AG04449 (cell line): Measurements from ENCODE around the gene CADM1.

Source experiments
- CTCF ChIA-PET: fragments of 350-600 bp; formaldehyde crosslinking; extraction: SDS; loops from one replicate; lab custom pipeline; 2021; ENCODE audit warnings: antibody characterized with exemption; lab: Yijun Ruan, JAX
- POLR2A ChIA-PET: fragments of 400-600, 350-600 bp; formaldehyde crosslinking; extraction: SDS; loops from one replicate; lab custom pipeline; 2020; ENCODE audit warnings: antibody characterized with exemption, inconsistent platforms; lab: Yijun Ruan, JAX
- DNase-seq: peaks from one replicate; pipeline ENCODE4 v3.0.0-alpha.2; 2010; ENCODE audit warnings: low read depth, low spot score
- H3K4me3 ChIP-seq: 2 replicates; pipeline ENCODE4 v1.5.1; 2011; ENCODE audit warnings: low read depth, mild to moderate bottlenecking, control low read depth, low read length
- TF ChIP-seq, protein P1 (sequence below): IDR thresholded peaks from one replicate; pipeline ENCODE4 v1.5.1; 2011; ENCODE audit warnings: mild to moderate bottlenecking, moderate library complexity, low read length, control low read depth, inconsistent platforms; ENCODE audit not compliant: insufficient read depth; ENCODE audit errors: missing control alignments

The CADM1 gene

DNA sequence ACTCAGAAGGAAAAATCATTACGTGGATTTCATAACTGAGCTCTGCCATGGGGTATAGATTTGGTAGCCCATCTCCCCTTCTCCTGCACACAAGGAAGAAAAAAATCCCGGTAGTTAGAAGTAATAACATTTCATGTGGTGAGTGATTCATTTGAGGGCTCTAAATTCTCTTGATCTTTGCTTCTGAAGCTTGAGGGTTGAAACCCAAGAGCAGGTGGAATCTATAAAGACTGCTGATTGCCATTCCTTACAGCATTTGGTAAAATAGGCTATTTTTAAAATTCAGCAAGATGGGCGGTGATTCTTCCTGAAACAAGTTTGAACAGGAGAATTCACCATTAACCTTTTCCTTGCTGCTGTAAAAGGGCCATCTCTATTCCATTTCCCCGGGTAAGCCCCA is 266.1 kb downstream of the CADM1 start:
- CTCF ChIA-PET, result interaction anchor here (1.3 kb wide), 1 partner anchor 11 kb away, joined by 4 read pairs; no protein-coding TSS in a partner anchor
- H3K4me3 ChIP-seq, result no peak overlapping the region
- POLR2A ChIA-PET, result no interaction called here
- DNase-seq, result no peak
- TF ChIP-seq, protein P1, sequence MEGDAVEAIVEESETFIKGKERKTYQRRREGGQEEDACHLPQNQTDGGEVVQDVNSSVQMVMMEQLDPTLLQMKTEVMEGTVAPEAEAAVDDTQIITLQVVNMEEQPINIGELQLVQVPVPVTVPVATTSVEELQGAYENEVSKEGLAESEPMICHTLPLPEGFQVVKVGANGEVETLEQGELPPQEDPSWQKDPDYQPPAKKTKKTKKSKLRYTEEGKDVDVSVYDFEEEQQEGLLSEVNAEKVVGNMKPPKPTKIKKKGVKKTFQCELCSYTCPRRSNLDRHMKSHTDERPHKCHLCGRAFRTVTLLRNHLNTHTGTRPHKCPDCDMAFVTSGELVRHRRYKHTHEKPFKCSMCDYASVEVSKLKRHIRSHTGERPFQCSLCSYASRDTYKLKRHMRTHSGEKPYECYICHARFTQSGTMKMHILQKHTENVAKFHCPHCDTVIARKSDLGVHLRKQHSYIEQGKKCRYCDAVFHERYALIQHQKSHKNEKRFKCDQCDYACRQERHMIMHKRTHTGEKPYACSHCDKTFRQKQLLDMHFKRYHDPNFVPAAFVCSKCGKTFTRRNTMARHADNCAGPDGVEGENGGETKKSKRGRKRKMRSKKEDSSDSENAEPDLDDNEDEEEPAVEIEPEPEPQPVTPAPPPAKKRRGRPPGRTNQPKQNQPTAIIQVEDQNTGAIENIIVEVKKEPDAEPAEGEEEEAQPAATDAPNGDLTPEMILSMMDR, result no peak

- TF ChIP-seq, protein P1, result no peak
- CTCF ChIA-PET, result interaction anchor here (1.3 kb wide), 1 partner anchor 10 kb away, joined by 4 read pairs; no protein-coding TSS in a partner anchor
- no peak overlapping the region for H3K4me3 ChIP-seq
- POLR2A ChIA-PET, result no interaction called here
- no peak for DNase-seq
Measured at GRCh38 chr11:115237578-115237977, 266.6 kb downstream of the CADM1 start.

DNA sequence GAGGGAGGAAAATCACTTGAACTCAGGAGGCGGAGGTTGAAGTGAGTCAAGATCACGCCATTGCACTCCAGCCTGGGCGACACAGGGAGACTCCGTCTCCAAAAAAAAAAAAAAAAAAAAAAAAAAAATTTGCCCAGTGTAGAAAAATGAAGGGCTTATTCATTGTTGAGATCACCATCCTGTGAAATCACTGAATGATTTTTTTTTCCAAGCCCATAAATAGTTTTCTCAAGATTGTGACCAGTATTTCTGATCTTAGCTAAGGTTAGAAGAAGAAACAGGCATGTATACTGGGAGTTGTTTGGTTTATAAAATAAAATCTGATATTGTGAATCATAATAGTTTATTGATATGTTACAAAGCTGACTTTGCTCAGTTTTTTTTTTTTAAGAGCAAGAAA is 269.4 kb downstream of the CADM1 start:
- TF ChIP-seq, protein P1, result no peak
- no peak for DNase-seq
- no peak overlapping the region for H3K4me3 ChIP-seq
- CTCF ChIA-PET, result interaction anchor here (0.9 kb wide), 1 partner anchor 19 kb away, joined by 3 read pairs; no protein-coding TSS in a partner anchor
- POLR2A ChIA-PET, result no interaction called here

DNA sequence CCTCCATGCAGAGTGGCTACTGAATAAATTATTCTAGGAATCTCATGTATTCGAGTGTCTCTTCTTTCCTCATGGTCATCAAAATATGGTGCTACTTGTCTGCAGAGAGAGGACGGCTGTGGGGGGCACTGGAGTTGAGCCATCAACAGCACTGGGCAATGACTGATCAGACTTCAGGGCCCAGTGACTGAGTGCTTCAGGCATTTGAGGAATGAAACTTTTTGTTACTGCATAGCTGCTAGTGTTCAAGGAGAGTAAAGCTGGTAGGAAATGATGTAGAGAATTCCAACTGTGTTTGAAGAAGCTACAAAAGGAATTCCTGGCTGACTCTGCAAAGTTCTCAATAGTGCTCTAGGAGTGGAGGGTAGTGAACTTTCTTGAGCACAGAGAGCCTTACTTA is 277.7 kb downstream of the CADM1 start:
- ChIA-PET CTCF (interaction anchor here (1.2 to 1.5 kb wide), 6 partner anchors 12 to 268 kb away, joined by 3 to 4 read pairs (median 4); no protein-coding TSS in a partner anchor), POLR2A (interaction anchor here (0.7 to 1.0 kb wide), 4 partner anchors 25 to 29 kb away, joined by 3 to 4 read pairs (median 3); no protein-coding TSS in a partner anchor)
- no peak overlapping the region for H3K4me3 ChIP-seq
- TF ChIP-seq, protein P1, result no peak
- peak; percentile 79 for DNase-seq

- ChIA-PET POLR2A (no interaction called here), CTCF (interaction anchor here (1.1 to 1.5 kb wide), 2 partner anchors 9 to 21 kb away, joined by 4 to 5 read pairs; no protein-coding TSS in a partner anchor)
Measured at GRCh38 chr11:115224551-115224950, 279.7 kb downstream of the CADM1 start.

DNA sequence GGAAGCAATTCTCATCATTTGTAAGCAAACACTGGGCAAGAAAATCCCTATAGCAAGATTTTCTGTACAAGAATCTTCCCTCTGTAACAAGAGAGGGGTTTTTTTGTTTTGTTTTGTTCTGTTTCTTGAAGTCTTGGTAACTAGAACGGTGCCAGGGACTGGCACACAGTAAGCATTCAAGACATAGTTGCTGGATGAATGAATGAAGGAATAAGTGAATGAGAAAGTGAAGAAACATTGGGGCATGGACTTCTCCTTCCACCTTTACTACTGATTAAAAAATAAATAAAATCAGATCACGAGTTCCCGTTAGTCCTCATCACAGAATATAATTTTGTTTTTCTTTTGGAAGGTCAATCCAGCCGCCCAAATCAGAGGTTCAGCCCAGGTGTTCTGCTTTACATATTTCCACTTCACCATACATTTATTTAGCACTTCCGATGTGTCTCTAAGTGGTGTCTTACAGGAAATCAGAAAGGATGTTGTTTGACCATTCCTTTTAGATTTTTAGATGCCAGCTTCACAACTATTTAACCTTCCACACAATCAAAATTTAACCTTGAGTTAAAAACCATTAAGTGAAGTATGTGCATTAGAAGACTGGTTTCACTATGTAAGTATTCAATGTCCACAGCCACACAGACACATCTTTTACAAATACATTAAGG is 281.2 kb downstream of the CADM1 start:
- ChIA-PET CTCF (interaction anchor here (1.7 kb wide), 1 partner anchor 30 kb away, joined by 4 read pairs; no protein-coding TSS in a partner anchor), POLR2A (no interaction called here)
- no peak overlapping the region for H3K4me3 ChIP-seq
- TF ChIP-seq, protein P1, result no peak
- DNase-seq, result no peak

More at GRCh38 chr11:115224551-115224950, 279.7 kb downstream of the CADM1 start:
- DNase-seq, result no peak
- no peak overlapping the region for H3K4me3 ChIP-seq
- TF ChIP-seq, protein P1, result no peak
